Gastroesophageal sphincter (tissue), 2 donors: ENCODE data around the gene PWWP2B.

Experiments used
- EP300 ChIP-seq: sonication (generic); formaldehyde crosslinking; IDR thresholded peaks from one replicate; pipeline ENCODE4 v1.6.1; 2017; ENCODE audit warnings: antibody characterized with exemption, mild to moderate bottlenecking
- POLR2A ChIP-seq, 2 donors: fragments of 450-650 bp; IDR thresholded peaks; one replicate each; pipeline ENCODE4 v1.6.1; 2017; ENCODE audit warnings: antibody characterized with exemption in 2 of 2, mild to moderate bottlenecking in 2 of 2, moderate library complexity in 1 of 2

DNA sequence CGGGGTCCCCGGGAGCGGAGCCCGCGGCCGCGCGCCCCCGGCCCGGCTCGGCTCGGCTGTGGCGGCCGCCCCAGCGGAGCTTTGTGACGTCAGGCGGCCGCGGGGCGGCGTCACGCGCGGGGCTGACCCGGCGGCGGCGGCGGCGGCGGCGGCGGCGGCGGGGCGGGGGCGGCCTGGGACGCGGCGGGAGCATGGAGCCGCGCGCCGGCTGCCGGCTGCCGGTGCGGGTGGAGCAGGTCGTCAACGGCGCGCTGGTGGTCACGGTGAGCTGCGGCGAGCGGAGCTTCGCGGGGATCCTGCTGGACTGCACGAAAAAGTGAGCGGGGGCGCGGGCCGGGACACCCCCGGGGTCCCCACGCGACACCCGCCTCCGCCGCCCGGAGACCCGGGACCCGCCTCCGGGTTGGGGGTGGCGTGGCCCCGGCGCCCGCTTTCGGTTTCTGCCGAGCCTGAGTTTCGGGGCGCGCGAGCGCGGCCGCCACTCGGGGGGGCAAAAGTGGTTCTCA lies at the start of gene PWWP2B:
- TF ChIP-seq POLR2A (IDR thresholded peaks at IDR 0.05) = peak; percentile 30 to 41
- TF ChIP-seq EP300 = no peak
